A549 treated with Hydrocortisone at 1 μM for 4 hours (cell line): ENCODE results near the gene KCNG3. TPM values are rescaled to one million over a fixed set of nuclear protein-coding genes. Genes with fewer than 3 reads are reported as not detected.

Experiments
- total RNA-seq: library from RNA; stranded (reverse); fragments of 200-300 nt; extraction: Qiagen RNA extraction; gene quantifications from 5 replicates; pipeline ENCODE4 v1.2.3, GENCODE V29; 2022

Gene KCNG3, protein sequence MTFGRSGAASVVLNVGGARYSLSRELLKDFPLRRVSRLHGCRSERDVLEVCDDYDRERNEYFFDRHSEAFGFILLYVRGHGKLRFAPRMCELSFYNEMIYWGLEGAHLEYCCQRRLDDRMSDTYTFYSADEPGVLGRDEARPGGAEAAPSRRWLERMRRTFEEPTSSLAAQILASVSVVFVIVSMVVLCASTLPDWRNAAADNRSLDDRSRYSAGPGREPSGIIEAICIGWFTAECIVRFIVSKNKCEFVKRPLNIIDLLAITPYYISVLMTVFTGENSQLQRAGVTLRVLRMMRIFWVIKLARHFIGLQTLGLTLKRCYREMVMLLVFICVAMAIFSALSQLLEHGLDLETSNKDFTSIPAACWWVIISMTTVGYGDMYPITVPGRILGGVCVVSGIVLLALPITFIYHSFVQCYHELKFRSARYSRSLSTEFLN
- total RNA-seq, result 0.46 to 0.73 TPM (median 0.62 TPM) in 5 replicates

DNA sequence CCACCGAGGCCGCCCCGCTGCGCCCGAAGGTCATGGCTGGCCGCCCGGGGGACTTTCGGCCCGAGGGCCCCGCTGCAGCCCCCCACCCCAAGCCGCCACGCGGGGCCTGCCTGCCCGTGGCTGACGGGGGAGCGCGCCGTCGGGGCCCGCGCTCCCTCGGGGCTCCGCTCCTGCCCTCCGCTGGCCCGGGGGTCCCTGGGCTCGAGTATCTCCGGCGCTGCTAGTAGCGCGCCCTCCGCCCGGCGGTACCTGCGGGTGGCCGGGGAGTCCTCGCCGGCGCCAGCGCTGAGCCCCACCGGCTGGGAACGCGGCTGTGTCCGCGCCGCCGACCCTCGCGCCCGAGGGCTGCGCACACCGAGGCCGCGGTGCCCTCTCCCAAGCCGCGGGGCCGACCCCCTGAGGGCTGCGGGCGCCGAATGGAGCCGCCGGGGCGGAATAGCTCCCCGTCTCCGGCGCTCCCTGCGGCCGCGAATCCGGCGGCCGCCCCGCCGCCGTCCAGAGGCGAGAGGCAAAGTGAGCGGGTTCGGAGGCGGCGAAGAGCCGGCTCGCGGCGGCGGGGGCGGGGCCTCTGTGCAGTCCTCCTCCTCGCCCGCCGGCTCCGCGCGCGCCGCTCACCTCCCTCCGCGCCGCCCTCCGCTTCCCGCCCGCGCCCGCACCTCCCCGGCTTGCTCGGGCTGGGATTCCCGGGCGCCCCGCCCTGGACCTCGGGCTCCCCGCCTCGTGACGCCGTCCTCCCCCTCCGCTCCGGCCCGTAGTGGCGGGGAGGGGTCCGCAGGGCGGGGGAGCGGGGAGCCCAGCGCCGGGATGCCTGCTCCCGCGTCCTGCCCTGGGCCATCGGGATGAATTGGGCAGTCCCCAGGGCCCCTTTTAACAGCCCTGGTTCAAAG, at the start of gene KCNG3:
KCNG3 (minus strand) TSS at position 515 of the 887 bp plus-strand sequence; CDS start at position 34, 481 bp downstream.

Other genes with a start within 250 kb of the KCNG3 start
- 150 to 187 TPM (median 156 TPM) in 5 replicates for gene COX7A2L, start 132.8 kb downstream of the KCNG3 start, total RNA-seq
- gene MTA3, start 74.7 kb upstream of the KCNG3 start, total RNA-seq, result 25.3 to 36.5 TPM (median 30.8 TPM) in 5 replicates